Esophagus squamous epithelium (tissue), 4 donors: Measurements from ENCODE around the gene PHC1.

Experiments
- POLR2A ChIP-seq, 4 donors: fragments of 450-650 bp; IDR thresholded peaks; one replicate each; pipeline ENCODE4 v1.6.1; 2017; ENCODE audit warnings: antibody characterized with exemption in 4 of 4, mild to moderate bottlenecking in 4 of 4, moderate library complexity in 3 of 4
- TF ChIP-seq, protein P1 (sequence below), 6 experiments: fragments of 450-650 bp in 4 of 6; fragments of 200-600 bp in 2 of 6; sonication (generic) in 2 of 6; IDR thresholded peaks; one replicate each; pipeline ENCODE4 v1.5.1; 2016 to 2019; ENCODE audit warnings: antibody characterized with exemption in 6 of 6, mild to moderate bottlenecking in 4 of 6, moderate library complexity in 4 of 6

DNA sequence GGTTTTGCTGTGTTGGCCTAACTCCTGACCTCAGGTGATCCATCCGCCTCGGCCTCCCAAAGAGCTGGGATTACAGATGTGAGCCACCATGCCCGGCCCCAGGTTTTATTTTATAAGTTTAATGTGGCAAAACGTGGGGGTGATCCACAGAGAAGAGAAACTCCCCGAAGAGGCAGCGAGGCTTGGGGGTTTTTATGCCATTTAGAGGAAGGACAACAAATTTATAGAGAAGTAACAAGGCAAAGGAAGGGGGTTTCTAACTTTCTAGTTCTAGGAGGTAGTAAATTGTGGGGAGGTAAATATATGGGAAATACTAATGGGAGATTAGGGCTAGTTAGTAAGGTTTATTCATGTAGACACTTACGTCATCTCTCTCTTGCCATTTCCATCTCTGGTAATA, 17.2 kb upstream of the PHC1 start:
- TF ChIP-seq POLR2A (IDR thresholded peaks at IDR 0.05): no peak
- TF ChIP-seq, protein P1, sequence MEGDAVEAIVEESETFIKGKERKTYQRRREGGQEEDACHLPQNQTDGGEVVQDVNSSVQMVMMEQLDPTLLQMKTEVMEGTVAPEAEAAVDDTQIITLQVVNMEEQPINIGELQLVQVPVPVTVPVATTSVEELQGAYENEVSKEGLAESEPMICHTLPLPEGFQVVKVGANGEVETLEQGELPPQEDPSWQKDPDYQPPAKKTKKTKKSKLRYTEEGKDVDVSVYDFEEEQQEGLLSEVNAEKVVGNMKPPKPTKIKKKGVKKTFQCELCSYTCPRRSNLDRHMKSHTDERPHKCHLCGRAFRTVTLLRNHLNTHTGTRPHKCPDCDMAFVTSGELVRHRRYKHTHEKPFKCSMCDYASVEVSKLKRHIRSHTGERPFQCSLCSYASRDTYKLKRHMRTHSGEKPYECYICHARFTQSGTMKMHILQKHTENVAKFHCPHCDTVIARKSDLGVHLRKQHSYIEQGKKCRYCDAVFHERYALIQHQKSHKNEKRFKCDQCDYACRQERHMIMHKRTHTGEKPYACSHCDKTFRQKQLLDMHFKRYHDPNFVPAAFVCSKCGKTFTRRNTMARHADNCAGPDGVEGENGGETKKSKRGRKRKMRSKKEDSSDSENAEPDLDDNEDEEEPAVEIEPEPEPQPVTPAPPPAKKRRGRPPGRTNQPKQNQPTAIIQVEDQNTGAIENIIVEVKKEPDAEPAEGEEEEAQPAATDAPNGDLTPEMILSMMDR (IDR thresholded peaks at IDR 0.05): no peak
